CD14-positive monocyte (primary cell): Measurements from ENCODE around the gene MGAT4A. TPM values are rescaled to one million over a fixed set of nuclear protein-coding genes. Genes with fewer than 3 reads are reported as not detected.

Experiments
- DNase-seq, 3 donors: peaks; one replicate each; pipeline ENCODE4 v3.0.0-alpha.2; 2011 to 2022
- H2AFZ ChIP-seq: 2 replicates; pipeline ENCODE4 v1.6.0; 2012; ENCODE audit warnings: mild to moderate bottlenecking, low read depth, low read length, inconsistent platforms; ENCODE audit not compliant: insufficient read depth, poor library complexity, severe bottlenecking
- H3K27ac ChIP-seq, 2 donors: 1 replicate in 1 of 2; 2 replicates in 1 of 2; pipeline ENCODE4 v1.5.1; 2012 to 2013; ENCODE audit warnings: low read length in 2 of 2, control low read depth in 1 of 2, inconsistent platforms in 1 of 2, low read depth in 1 of 2, mild to moderate bottlenecking in 1 of 2
- H3K27me3 ChIP-seq, 2 donors: one replicate each; pipeline versions ENCODE4 v1.6.0 to v1.6.1; 2011 to 2013; ENCODE audit warnings: low read length in 2 of 2; ENCODE audit not compliant: control insufficient read depth in 2 of 2, insufficient read depth in 2 of 2
- H3K36me3 ChIP-seq, 2 donors: replicated peaks in 1 of 2; 1 replicate in 1 of 2; 2 replicates in 1 of 2; pipeline versions ENCODE4 v1.5.1 to v1.6.1; 2012 to 2013; ENCODE audit warnings: low read length in 2 of 2, control low read depth in 1 of 2, inconsistent platforms in 1 of 2, mild to moderate bottlenecking in 1 of 2; ENCODE audit not compliant: insufficient read depth in 2 of 2, control insufficient read depth in 1 of 2
- H3K4me1 ChIP-seq, 2 donors: 1 replicate in 1 of 2; 2 replicates in 1 of 2; pipeline versions ENCODE4 v1.5.1 to v1.6.1; 2012 to 2013; ENCODE audit warnings: low read length in 2 of 2, control low read depth in 1 of 2, inconsistent platforms in 1 of 2, mild to moderate bottlenecking in 1 of 2, moderate library complexity in 1 of 2; ENCODE audit not compliant: insufficient read depth in 2 of 2, control insufficient read depth in 1 of 2
- H3K4me2 ChIP-seq: replicated peaks from 2 replicates; pipeline ENCODE3; 2012; ENCODE audit warnings: low read length, moderate library complexity, mild to moderate bottlenecking; ENCODE audit not compliant: poor library complexity, severe bottlenecking; ENCODE audit errors: extremely low read depth
- H3K4me3 ChIP-seq, 3 experiments: fragments of 200-600 bp in 1 of 3; sonication (generic) in 1 of 3; replicated peaks in 1 of 3; 1 replicate in 2 of 3; 2 replicates in 1 of 3; pipeline ENCODE4 v1.5.1; 2011 to 2013; ENCODE audit warnings: low read length in 3 of 3, mild to moderate bottlenecking in 3 of 3, control low read depth in 2 of 3, low read depth in 2 of 3, inconsistent platforms in 1 of 3, moderate library complexity in 1 of 3
- H3K79me2 ChIP-seq: 2 replicates; pipeline ENCODE4 v1.6.0; 2012; ENCODE audit warnings: mild to moderate bottlenecking, control low read depth, inconsistent platforms, low read length, moderate library complexity; ENCODE audit not compliant: insufficient read depth
- H3K9ac ChIP-seq: 2 replicates; pipeline ENCODE4 v1.6.0; 2017; ENCODE audit warnings: low read length, mild to moderate bottlenecking; ENCODE audit not compliant: insufficient read depth, poor library complexity, severe bottlenecking
- H3K9me3 ChIP-seq, 2 donors: replicated peaks in 1 of 2; 1 replicate in 1 of 2; 2 replicates in 1 of 2; pipeline versions ENCODE4 v1.5.1 to v1.6.1; 2012 to 2013; ENCODE audit warnings: low read length in 2 of 2, control low read depth in 1 of 2; ENCODE audit not compliant: control insufficient read depth in 1 of 2, insufficient read depth in 1 of 2
- H4K20me1 ChIP-seq: 2 replicates; pipeline ENCODE4 v1.6.0; 2012; ENCODE audit warnings: mild to moderate bottlenecking, low read length, control low read depth, moderate library complexity; ENCODE audit not compliant: insufficient read depth
- H3K27ac Mint-ChIP-seq, 7 donors: one replicate each; pipeline ENCODE4 v1.8.0; 2020; ENCODE audit warnings: mild to moderate bottlenecking in 7 of 7, mixed read lengths in 7 of 7, moderate library complexity in 6 of 7, inconsistent platforms in 2 of 7
- H3K27me3 Mint-ChIP-seq, 3 donors: one replicate each; pipeline ENCODE4 v1.8.0; 2021 to 2022; ENCODE audit warnings: low read depth in 3 of 3, mild to moderate bottlenecking in 3 of 3, mixed read lengths in 3 of 3, moderate library complexity in 3 of 3, inconsistent platforms in 1 of 3
- H3K36me3 Mint-ChIP-seq, 2 donors: one replicate each; pipeline ENCODE4 v1.8.0; 2020; ENCODE audit warnings: mixed read lengths in 2 of 2, inconsistent platforms in 1 of 2, mild to moderate bottlenecking in 1 of 2
- H3K4me1 Mint-ChIP-seq: one replicate; pipeline ENCODE4 v1.8.0; 2020; ENCODE audit warnings: mild to moderate bottlenecking, mixed read lengths
- H3K4me3 Mint-ChIP-seq, 2 donors: one replicate each; pipeline ENCODE4 v1.8.0; 2020; ENCODE audit warnings: mild to moderate bottlenecking in 2 of 2, mixed read lengths in 2 of 2, moderate library complexity in 1 of 2
- H3K9me3 Mint-ChIP-seq, 7 donors: one replicate each; pipeline ENCODE4 v1.8.0; 2020 to 2022; ENCODE audit warnings: mixed read lengths in 7 of 7, mild to moderate bottlenecking in 6 of 7, moderate library complexity in 6 of 7, inconsistent platforms in 2 of 7
- WGBS: methylation state at CpG from one replicate; pipeline ENCODE4 v1.1.5; 2013; ENCODE audit warnings: missing lambda C conversion rate; ENCODE audit not compliant: insufficient coverage; 5-methylcytosine and 5-hydroxymethylcytosine counted together
- intact Hi-C, 2 donors: fragments of 100-400 bp; cut with micrococcal nuclease; formaldehyde crosslinking; loops; one replicate each; pipeline versions ENCODE4 v1.15.0 to v1.15.1; 2023
- polyA plus RNA-seq, 3 donors: library from polyadenylated mRNA; depleted of rRNA in 1 of 3; unstranded in 2 of 3; stranded (reverse) in 1 of 3; fragments of 300-500 nt in 2 of 3; fragments of >200 nt in 1 of 3; fragmentation: Illumina TruSeq in 2 of 3; gene quantifications; 1 replicate in 2 of 3; 2 replicates in 1 of 3; pipeline ENCODE4 v1.2.3, GENCODE V29; 2012 to 2021
- TF ChIP-seq, protein P1 (sequence below): fragments of 200-600 bp; IDR thresholded peaks from one replicate; pipeline ENCODE4 v1.8.0; 2022; ENCODE audit warnings: antibody characterized with exemption, mild to moderate bottlenecking

The MGAT4A gene
- polyA plus RNA-seq, 3 donors: 24.3 to 35.9 (median 35.1) TPM

GRCh38 chr2:98606431-98606830 is 124.5 kb downstream of the MGAT4A start:
- Mint-ChIP-seq H3K4me3 (peak overlapping the region in 1 of 2 donors; percentile 5), H3K27me3 (no peaks in the 10 kb centered on the region), H3K4me1 (peaks cover 45% of the 10 kb centered on the region), H3K27ac (peak overlapping the region in 1 of 7 donors; percentile 58), H3K9me3 (no peaks in the 10 kb centered on the region), H3K36me3 (peaks cover 32 to 46% of the 10 kb centered on the region in 2 donors)
- intact Hi-C loops: loop anchor here (5.0 to 10.0 kb wide), 4 partner anchors 152 to 731 kb away; partner anchors contain the start of genes EIF5B (in 2 of the 2), TXNDC9 (in 2 of the 2), MITD1 (in 1 of the 2) and MRPL30 (in 1 of the 2)
- Histone ChIP-seq H3K27me3 (no peaks in the 10 kb centered on the region), H3K27ac (no peak overlapping the region), H3K36me3 (peaks cover 26 to 41% of the 10 kb centered on the region in 2 donors), H2AFZ (no peak overlapping the region), H3K79me2 (peaks cover 62% of the 10 kb centered on the region), H3K9me3 (no peaks in the 10 kb centered on the region), H3K4me2 (no peak overlapping the region), H4K20me1 (peaks cover 21% of the 10 kb centered on the region), H3K4me1 (peaks cover 31 to 33% of the 10 kb centered on the region in 2 donors), H3K4me3 (no peak overlapping the region), H3K9ac (no peak overlapping the region)
- TF ChIP-seq, protein P1, sequence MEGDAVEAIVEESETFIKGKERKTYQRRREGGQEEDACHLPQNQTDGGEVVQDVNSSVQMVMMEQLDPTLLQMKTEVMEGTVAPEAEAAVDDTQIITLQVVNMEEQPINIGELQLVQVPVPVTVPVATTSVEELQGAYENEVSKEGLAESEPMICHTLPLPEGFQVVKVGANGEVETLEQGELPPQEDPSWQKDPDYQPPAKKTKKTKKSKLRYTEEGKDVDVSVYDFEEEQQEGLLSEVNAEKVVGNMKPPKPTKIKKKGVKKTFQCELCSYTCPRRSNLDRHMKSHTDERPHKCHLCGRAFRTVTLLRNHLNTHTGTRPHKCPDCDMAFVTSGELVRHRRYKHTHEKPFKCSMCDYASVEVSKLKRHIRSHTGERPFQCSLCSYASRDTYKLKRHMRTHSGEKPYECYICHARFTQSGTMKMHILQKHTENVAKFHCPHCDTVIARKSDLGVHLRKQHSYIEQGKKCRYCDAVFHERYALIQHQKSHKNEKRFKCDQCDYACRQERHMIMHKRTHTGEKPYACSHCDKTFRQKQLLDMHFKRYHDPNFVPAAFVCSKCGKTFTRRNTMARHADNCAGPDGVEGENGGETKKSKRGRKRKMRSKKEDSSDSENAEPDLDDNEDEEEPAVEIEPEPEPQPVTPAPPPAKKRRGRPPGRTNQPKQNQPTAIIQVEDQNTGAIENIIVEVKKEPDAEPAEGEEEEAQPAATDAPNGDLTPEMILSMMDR: no peak
- no peak for DNase-seq
- WGBS: over 99% methylated on average over 7 of the region's 7 CpGs

DNA sequence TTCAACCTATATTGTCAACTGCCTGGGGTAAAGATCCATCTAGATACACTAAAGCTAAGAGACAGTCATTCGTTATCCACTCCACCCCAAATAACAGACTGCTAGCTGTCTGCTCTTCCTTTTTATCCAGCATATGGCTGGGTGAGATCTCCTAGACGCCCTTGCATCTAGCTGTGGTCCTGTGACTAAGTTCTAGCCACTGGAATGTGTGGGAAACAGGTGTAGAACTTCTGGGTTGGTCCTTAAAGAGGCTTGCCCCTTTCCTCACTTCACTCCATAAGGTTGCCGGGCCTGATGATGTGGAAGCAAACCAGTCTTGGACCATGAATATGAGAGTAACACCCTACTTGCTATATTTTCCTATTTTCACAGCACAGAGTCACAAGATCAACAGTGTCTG is 125.9 kb downstream of the MGAT4A start:
- no peak overlapping the region for H3K9ac ChIP-seq
- H3K36me3 Mint-ChIP-seq: peaks cover 30 to 43% of the 10 kb centered on the region in 2 donors
- H3K79me2 ChIP-seq: peaks cover 57% of the 10 kb centered on the region
- peak overlapping the region in 2 of 7 donors; percentile 4 to 21 for H3K27ac Mint-ChIP-seq
- intact Hi-C loops: loop anchor here (5.0 to 10.0 kb wide), 4 partner anchors 150 to 732 kb away; partner anchors contain the start of genes EIF5B (in 2 of the 2), TXNDC9 (in 2 of the 2), MITD1 (in 1 of the 2) and MRPL30 (in 1 of the 2)
- peaks cover 24% of the 10 kb centered on the region for H4K20me1 ChIP-seq
- no peak overlapping the region for H3K4me3 ChIP-seq
- DNase-seq: no peak
- no CpG with 5 or more reads among the region's 3 CpGs for WGBS
- no peaks in the 10 kb centered on the region for H3K27me3 Mint-ChIP-seq
- H3K4me1 ChIP-seq: peaks cover 24 to 26% of the 10 kb centered on the region in 2 donors
- no peak overlapping the region for H2AFZ ChIP-seq
- H3K27ac ChIP-seq: no peak overlapping the region
- H3K9me3 Mint-ChIP-seq: no peaks in the 10 kb centered on the region
- TF ChIP-seq, protein P1: no peak
- no peak overlapping the region for H3K4me3 Mint-ChIP-seq
- H3K27me3 ChIP-seq: no peaks in the 10 kb centered on the region
- no peaks in the 10 kb centered on the region for H3K9me3 ChIP-seq
- no peak overlapping the region for H3K4me2 ChIP-seq
- peaks cover 35% of the 10 kb centered on the region for H3K4me1 Mint-ChIP-seq
- H3K36me3 ChIP-seq: peaks cover 24 to 39% of the 10 kb centered on the region in 2 donors
